HG03354 (cell line): ENCODE results near the gene ZNF699.
"Not testable (repeated sequence)": the region's sequence is repeated elsewhere in the genome, so short reads cannot be mapped to it uniquely, and the experiment has no call there.

Experiments
- ATAC-seq: cut with Tn5 transposase; IDR thresholded peaks from one replicate; pipeline ENCODE4 v1.9.1; 2021; ENCODE audit warnings: mild to moderate bottlenecking; ENCODE audit not compliant: unreplicated experiment, poor library complexity, severe bottlenecking

ZNF699 gene

GRCh38 chr19:9295411-9295849 is 14.2 kb downstream of the ZNF699 start:
- no peak for ATAC-seq

GRCh38 chr19:9289231-9289884 is 20.3 kb downstream of the ZNF699 start:
- no peak for ATAC-seq

- not testable (repeated sequence) for ATAC-seq
Measured at GRCh38 chr19:9283485-9283884, 26.2 kb downstream of the ZNF699 start.

GRCh38 chr19:9251236-9251635 is 58.4 kb downstream of the ZNF699 start:
- ATAC-seq: no peak

GRCh38 chr19:9250630-9251029 is 59.0 kb downstream of the ZNF699 start, which contains the start of gene OR7E24:
OR7E24 (plus strand) TSS chr19:9250930; CDS start chr19:9251044, 114 bp downstream.
- ATAC-seq: no peak
